Panc1 (cell line): ENCODE results near the gene KAZN.

ENCODE experiments used
- CTCF ChIP-seq: fragments of 450-650 bp; IDR thresholded peaks from 2 replicates; pipeline ENCODE4 v1.5.1; 2017; ENCODE audit warnings: mild to moderate bottlenecking
- POLR2AphosphoS5 ChIP-seq: IDR thresholded peaks from 2 replicates; pipeline ENCODE4 v1.6.1; 2012; ENCODE audit warnings: mild to moderate bottlenecking, low read depth, low read length, moderate library complexity
- SIN3A ChIP-seq: IDR thresholded peaks from 2 replicates; pipeline ENCODE4 v1.6.1; 2012; ENCODE audit warnings: low read depth, mild to moderate bottlenecking, low read length, moderate library complexity, borderline replicate concordance; ENCODE audit not compliant: insufficient read depth
- TCF7L2 ChIP-seq: IDR thresholded peaks from 2 replicates; pipeline ENCODE4 v1.6.1; 2011; ENCODE audit warnings: mild to moderate bottlenecking, low read depth, low read length, inconsistent platforms
- TF ChIP-seq, protein P1 (sequence below), 2 experiments: IDR thresholded peaks; 2 replicates each; pipeline ENCODE4 v1.6.1; 2011 to 2012; ENCODE audit warnings: low read depth in 2 of 2, control low read depth in 1 of 2, low read length in 1 of 2, mild to moderate bottlenecking in 1 of 2, moderate library complexity in 1 of 2; ENCODE audit not compliant: insufficient read depth in 1 of 2

- TF ChIP-seq CTCF (no peak), SIN3A (no peak), TCF7L2 (no peak), POLR2AphosphoS5 (no peak)
- TF ChIP-seq, protein P1, sequence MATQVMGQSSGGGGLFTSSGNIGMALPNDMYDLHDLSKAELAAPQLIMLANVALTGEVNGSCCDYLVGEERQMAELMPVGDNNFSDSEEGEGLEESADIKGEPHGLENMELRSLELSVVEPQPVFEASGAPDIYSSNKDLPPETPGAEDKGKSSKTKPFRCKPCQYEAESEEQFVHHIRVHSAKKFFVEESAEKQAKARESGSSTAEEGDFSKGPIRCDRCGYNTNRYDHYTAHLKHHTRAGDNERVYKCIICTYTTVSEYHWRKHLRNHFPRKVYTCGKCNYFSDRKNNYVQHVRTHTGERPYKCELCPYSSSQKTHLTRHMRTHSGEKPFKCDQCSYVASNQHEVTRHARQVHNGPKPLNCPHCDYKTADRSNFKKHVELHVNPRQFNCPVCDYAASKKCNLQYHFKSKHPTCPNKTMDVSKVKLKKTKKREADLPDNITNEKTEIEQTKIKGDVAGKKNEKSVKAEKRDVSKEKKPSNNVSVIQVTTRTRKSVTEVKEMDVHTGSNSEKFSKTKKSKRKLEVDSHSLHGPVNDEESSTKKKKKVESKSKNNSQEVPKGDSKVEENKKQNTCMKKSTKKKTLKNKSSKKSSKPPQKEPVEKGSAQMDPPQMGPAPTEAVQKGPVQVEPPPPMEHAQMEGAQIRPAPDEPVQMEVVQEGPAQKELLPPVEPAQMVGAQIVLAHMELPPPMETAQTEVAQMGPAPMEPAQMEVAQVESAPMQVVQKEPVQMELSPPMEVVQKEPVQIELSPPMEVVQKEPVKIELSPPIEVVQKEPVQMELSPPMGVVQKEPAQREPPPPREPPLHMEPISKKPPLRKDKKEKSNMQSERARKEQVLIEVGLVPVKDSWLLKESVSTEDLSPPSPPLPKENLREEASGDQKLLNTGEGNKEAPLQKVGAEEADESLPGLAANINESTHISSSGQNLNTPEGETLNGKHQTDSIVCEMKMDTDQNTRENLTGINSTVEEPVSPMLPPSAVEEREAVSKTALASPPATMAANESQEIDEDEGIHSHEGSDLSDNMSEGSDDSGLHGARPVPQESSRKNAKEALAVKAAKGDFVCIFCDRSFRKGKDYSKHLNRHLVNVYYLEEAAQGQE (IDR thresholded peaks at IDR 0.05; ENCODE audit: insufficient read depth in 1 of 2, low read depth in 2 of 2, low read length in 1 of 2), result no peak
Observed at GRCh38 chr1:15129944-15130343, 531.5 kb downstream of the KAZN start.
